ENCODE measurements around the gene PKNOX2. TPM values are rescaled to one million over a fixed set of nuclear protein-coding genes. Genes with fewer than 3 reads are reported as not detected.

The PKNOX2 gene
- total and polyA plus RNA-seq, 4 donors: 0.14 to 0.29 (median 0.24) TPM

DNA sequence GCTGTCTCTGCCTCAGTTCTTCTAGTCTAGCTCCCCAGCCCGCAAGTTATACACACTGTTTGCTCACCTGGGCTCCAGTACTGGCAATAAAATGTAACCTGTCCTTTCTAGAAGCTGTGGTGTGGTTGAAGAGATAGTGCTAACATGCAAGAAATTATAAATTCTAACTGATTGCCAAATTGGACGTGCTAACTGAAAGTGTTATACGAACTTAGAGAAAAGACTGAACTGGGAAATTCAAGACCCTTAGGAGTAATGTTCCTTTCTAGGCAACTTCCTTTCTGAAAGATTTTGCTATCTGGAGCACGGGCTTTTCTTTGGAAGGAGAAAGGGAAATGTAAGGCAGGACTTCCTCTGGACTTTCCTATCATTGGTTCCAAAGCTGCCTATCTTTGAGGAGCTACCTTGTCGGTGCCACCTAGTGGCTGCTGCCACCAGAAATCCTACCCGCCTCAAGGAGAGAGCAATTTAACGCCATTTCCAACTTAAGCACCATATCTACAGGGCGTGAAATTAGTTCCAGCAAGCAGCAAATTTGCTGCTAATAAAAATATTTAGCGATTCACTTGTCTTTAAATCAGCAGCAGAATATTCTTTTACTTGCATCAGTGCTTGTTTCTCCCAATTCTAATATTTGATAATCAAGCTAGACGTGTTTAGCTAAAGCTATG is 40.5 kb upstream of the PKNOX2 start:
- no peak for DNase-seq (ENCODE audit: low spot score)
- peak overlapping the region; percentile 77 to 88 for H3K27ac ChIP-seq (ENCODE audit: low read depth in 1 of 2, low read length in 2 of 2)

DNA sequence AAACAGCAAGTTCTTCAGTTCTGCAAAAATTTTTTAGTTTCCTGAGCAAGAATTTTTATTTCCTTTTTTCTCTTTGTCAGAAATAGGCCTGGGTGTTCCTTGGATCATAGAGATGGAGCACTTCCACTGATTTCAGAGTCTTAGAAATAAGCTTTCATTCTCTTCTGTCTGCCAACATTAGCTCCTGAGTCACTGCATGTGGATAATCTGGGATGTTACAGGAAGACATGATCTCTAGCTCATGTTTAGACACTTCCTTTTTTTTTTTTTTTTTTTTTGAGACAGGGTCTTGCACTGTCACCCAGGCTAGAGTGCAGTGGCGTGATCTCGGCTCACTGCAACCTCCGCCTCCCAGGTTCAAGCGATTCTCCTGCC is 39.9 kb upstream of the PKNOX2 start:
- H3K4me1 ChIP-seq (ENCODE audit: control insufficient read depth in 4 of 4, insufficient read depth in 4 of 4, low read length in 3 of 4): peaks cover 0 to 19% (median 7%) of the 10 kb centered on the region in 4 donors
- WGBS: 81% methylated on average over 4 of the region's 4 CpGs
- H3K27ac ChIP-seq (ENCODE audit: low read depth in 1 of 2, low read length in 2 of 2): no peak overlapping the region
- no peaks in the 10 kb centered on the region for H3K27me3 ChIP-seq (ENCODE audit: control insufficient read depth in 4 of 4, insufficient read depth in 4 of 4, low read length in 3 of 4)
- no peak overlapping the region for H3K4me3 ChIP-seq (ENCODE audit: low read depth in 1 of 3, low read length in 3 of 3)
- no peak for DNase-seq (ENCODE audit: low spot score)
- H3K9me3 ChIP-seq (ENCODE audit: control insufficient read depth in 4 of 4, low read length in 3 of 4): no peaks in the 10 kb centered on the region
- H3K36me3 ChIP-seq (ENCODE audit: control insufficient read depth in 4 of 4, insufficient read depth in 3 of 4, low read depth in 1 of 4, low read length in 3 of 4): no peaks in the 10 kb centered on the region
- H3K9ac ChIP-seq (ENCODE audit: low read depth in 1 of 2, low read length in 2 of 2): no peak overlapping the region
- TF ChIP-seq FOXA1 (IDR thresholded peaks at IDR 0.05) (no peak), NR2F2 (IDR thresholded peaks at IDR 0.05) (no peak), HNF4G (IDR thresholded peaks at IDR 0.05) (no peak), GABPA (IDR thresholded peaks at IDR 0.05 in 1 of 2, conservative IDR thresholded peaks at IDR 0.05 in 1 of 2) (no peak), JUND (IDR thresholded peaks at IDR 0.05) (no peak), YY1 (IDR thresholded peaks at IDR 0.05) (no peak), RAD21 (IDR thresholded peaks at IDR 0.05) (no peak), TAF1 (conservative IDR thresholded peaks at IDR 0.05) (no peak), HNF4A (conservative IDR thresholded peaks at IDR 0.05) (no peak)
- TF ChIP-seq, protein P1, sequence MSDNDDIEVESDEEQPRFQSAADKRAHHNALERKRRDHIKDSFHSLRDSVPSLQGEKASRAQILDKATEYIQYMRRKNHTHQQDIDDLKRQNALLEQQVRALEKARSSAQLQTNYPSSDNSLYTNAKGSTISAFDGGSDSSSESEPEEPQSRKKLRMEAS (IDR thresholded peaks at IDR 0.05): no peak
- TF ChIP-seq, protein P2, sequence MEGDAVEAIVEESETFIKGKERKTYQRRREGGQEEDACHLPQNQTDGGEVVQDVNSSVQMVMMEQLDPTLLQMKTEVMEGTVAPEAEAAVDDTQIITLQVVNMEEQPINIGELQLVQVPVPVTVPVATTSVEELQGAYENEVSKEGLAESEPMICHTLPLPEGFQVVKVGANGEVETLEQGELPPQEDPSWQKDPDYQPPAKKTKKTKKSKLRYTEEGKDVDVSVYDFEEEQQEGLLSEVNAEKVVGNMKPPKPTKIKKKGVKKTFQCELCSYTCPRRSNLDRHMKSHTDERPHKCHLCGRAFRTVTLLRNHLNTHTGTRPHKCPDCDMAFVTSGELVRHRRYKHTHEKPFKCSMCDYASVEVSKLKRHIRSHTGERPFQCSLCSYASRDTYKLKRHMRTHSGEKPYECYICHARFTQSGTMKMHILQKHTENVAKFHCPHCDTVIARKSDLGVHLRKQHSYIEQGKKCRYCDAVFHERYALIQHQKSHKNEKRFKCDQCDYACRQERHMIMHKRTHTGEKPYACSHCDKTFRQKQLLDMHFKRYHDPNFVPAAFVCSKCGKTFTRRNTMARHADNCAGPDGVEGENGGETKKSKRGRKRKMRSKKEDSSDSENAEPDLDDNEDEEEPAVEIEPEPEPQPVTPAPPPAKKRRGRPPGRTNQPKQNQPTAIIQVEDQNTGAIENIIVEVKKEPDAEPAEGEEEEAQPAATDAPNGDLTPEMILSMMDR (IDR thresholded peaks at IDR 0.05; ENCODE audit: low read depth, low read length, missing input control): no peak
- TF ChIP-seq, protein P3, sequence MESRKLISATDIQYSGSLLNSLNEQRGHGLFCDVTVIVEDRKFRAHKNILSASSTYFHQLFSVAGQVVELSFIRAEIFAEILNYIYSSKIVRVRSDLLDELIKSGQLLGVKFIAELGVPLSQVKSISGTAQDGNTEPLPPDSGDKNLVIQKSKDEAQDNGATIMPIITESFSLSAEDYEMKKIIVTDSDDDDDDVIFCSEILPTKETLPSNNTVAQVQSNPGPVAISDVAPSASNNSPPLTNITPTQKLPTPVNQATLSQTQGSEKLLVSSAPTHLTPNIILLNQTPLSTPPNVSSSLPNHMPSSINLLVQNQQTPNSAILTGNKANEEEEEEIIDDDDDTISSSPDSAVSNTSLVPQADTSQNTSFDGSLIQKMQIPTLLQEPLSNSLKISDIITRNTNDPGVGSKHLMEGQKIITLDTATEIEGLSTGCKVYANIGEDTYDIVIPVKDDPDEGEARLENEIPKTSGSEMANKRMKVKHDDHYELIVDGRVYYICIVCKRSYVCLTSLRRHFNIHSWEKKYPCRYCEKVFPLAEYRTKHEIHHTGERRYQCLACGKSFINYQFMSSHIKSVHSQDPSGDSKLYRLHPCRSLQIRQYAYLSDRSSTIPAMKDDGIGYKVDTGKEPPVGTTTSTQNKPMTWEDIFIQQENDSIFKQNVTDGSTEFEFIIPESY (IDR thresholded peaks at IDR 0.05): no peak
- TF ChIP-seq, protein P4, sequence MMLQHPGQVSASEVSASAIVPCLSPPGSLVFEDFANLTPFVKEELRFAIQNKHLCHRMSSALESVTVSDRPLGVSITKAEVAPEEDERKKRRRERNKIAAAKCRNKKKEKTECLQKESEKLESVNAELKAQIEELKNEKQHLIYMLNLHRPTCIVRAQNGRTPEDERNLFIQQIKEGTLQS (IDR thresholded peaks at IDR 0.05): no peak

More for the DNA sequence above, 40.5 kb upstream of the PKNOX2 start:
- 44% methylated on average over 10 of the region's 10 CpGs for WGBS
- Histone ChIP-seq H3K4me3 (ENCODE audit: low read depth in 1 of 3, low read length in 3 of 3) (peak overlapping the region; percentile 15 to 57 (median 51)), H3K9ac (ENCODE audit: low read depth in 1 of 2, low read length in 2 of 2) (peak overlapping the region in 1 of 2 donors; percentile 82), H3K27me3 (ENCODE audit: control insufficient read depth in 4 of 4, insufficient read depth in 4 of 4, low read length in 3 of 4) (no peaks in the 10 kb centered on the region), H3K36me3 (ENCODE audit: control insufficient read depth in 4 of 4, insufficient read depth in 3 of 4, low read depth in 1 of 4, low read length in 3 of 4) (no peaks in the 10 kb centered on the region), H3K4me1 (ENCODE audit: control insufficient read depth in 4 of 4, insufficient read depth in 4 of 4, low read length in 3 of 4) (peaks cover 0 to 19% (median 7%) of the 10 kb centered on the region in 4 donors), H3K9me3 (ENCODE audit: control insufficient read depth in 4 of 4, low read length in 3 of 4) (no peaks in the 10 kb centered on the region)
- TF ChIP-seq, protein P5, sequence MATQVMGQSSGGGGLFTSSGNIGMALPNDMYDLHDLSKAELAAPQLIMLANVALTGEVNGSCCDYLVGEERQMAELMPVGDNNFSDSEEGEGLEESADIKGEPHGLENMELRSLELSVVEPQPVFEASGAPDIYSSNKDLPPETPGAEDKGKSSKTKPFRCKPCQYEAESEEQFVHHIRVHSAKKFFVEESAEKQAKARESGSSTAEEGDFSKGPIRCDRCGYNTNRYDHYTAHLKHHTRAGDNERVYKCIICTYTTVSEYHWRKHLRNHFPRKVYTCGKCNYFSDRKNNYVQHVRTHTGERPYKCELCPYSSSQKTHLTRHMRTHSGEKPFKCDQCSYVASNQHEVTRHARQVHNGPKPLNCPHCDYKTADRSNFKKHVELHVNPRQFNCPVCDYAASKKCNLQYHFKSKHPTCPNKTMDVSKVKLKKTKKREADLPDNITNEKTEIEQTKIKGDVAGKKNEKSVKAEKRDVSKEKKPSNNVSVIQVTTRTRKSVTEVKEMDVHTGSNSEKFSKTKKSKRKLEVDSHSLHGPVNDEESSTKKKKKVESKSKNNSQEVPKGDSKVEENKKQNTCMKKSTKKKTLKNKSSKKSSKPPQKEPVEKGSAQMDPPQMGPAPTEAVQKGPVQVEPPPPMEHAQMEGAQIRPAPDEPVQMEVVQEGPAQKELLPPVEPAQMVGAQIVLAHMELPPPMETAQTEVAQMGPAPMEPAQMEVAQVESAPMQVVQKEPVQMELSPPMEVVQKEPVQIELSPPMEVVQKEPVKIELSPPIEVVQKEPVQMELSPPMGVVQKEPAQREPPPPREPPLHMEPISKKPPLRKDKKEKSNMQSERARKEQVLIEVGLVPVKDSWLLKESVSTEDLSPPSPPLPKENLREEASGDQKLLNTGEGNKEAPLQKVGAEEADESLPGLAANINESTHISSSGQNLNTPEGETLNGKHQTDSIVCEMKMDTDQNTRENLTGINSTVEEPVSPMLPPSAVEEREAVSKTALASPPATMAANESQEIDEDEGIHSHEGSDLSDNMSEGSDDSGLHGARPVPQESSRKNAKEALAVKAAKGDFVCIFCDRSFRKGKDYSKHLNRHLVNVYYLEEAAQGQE (IDR thresholded peaks at IDR 0.05): peak; percentile 38
- TF ChIP-seq RAD21 (IDR thresholded peaks at IDR 0.05): peak; percentile 72 to 74
- TF ChIP-seq HNF4A (conservative IDR thresholded peaks at IDR 0.05): peak in 1 of 2 donors; percentile 60
- peak in 1 of 2 donors; percentile 69 for TF ChIP-seq GABPA (IDR thresholded peaks at IDR 0.05 in 1 of 2, conservative IDR thresholded peaks at IDR 0.05 in 1 of 2)
- TF ChIP-seq JUND (IDR thresholded peaks at IDR 0.05): peak in 1 of 2 donors; percentile 21
- TF ChIP-seq, protein P4 (IDR thresholded peaks at IDR 0.05): no peak
- TF ChIP-seq, protein P1 (IDR thresholded peaks at IDR 0.05): no peak
- peak; percentile 17 for TF ChIP-seq YY1 (IDR thresholded peaks at IDR 0.05)
- TF ChIP-seq, protein P2 (IDR thresholded peaks at IDR 0.05; ENCODE audit: low read depth, low read length, missing input control): peak; percentile 52
